ENCODE measurements around the gene ESRRB.
"Not testable (repeated sequence)": the region's sequence is repeated elsewhere in the genome, so short reads cannot be mapped to it uniquely, and the experiment has no call there.

Gene ESRRB

DNA sequence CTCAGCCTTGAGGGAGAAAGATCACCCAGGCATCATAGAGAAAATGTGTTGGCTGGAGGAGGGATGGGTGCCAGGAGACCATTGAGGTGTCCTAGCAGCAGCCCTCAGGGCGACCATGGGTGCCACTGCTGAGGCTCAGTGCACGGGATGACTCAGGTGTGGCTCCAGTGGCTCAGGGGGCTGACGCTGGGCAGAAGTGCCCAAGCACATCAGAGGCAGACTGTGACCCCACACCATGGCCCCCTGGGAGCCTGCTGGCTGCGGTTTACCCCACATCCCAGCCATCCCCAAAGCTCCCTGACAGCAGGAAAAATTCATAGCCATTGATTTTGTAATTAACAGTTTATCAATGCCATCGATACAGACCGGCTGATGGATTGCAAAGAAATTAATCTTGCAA lies 120.7 kb downstream of the ESRRB start:
- DNase-seq = no peak

DNA sequence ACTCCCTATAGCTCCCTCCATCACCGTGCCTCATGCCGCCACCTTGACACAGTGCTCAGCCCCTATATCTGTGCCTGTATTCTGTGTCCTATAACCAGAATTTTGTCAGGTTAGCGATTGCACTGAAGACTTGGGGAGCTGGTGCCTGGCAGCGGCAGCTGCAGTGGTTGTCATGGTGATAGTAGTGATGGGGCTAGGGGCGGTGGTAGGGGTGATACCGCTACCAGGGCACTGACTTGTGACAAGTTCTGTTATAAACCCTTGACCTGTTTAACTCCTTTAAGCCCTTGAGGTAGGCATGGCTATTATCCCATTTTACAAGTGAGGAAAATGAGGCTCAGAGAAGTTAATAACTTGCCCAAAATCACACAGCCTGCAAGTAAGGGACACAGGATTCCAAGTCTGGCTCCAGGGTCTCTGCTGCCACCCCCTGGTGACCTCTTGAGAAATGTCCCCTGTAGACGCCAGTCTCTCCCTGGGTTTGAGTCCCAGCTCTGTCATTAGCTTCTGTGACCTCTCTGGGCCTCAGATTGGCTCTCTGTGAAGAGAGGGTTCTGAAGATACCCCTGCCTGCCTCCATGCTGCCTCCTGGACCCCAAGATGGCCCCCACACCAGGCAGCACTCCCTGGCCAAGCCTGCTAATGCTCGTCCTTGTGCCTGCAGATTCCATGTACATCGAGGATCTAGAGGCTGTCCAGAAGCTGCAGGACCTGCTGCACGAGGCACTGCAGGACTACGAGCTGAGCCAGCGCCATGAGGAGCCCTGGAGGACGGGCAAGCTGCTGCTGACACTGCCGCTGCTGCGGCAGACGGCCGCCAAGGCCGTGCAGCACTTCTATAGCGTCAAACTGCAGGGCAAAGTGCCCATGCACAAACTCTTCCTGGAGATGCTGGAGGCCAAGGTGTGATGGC lies 121.9 kb downstream of the ESRRB start:
- DNase-seq = no peak

DNA sequence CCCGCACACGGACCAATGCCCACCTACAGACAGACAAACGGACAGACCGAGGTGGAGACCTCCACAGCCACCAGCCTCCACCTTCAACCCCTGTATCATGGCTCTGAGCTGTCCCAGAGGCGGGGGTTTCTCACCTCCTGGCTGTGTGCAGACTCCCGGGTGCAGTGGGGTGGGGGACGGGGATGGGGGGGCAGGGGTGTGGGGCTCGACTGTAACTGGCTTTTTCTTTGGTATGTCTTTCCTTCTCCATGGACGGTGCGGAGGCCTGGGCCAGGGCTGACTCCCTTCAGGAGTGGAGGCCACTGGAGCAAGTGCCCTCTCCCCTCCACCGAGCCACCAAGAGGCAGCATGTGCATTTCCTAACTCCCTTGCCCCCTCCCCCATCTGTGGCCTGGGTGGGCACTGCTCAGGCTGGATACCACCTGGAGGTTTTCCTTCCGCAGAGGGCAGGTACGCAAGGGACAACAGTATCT lies 122.6 kb downstream of the ESRRB start:
- no peak for DNase-seq

GRCh38 chr14:76498976-76499375 lies 123.0 kb downstream of the ESRRB start:
- no peak for DNase-seq

DNA sequence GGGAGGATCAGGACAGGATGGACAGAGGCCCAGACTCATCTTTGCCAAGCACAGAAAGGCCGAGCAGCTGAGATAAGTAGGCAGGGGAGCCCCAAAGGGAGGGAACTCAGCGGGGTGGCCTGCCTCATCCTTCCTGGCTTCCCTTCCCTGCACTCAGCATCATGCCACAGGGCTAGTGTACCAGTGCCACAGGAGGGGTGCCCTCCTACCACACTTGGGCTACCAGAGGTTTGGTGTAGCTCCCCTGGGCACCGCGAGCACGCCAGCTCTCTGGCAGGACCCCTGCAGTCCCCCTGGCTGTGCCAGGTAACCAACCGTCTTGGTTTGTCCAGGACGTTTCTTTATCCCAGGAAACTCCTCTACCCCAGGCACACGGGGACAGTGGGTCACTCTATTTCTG lies 123.5 kb downstream of the ESRRB start:
- no peak for DNase-seq

GRCh38 chr14:76500011-76500410 lies 124.1 kb downstream of the ESRRB start:
- DNase-seq = no peak

DNA sequence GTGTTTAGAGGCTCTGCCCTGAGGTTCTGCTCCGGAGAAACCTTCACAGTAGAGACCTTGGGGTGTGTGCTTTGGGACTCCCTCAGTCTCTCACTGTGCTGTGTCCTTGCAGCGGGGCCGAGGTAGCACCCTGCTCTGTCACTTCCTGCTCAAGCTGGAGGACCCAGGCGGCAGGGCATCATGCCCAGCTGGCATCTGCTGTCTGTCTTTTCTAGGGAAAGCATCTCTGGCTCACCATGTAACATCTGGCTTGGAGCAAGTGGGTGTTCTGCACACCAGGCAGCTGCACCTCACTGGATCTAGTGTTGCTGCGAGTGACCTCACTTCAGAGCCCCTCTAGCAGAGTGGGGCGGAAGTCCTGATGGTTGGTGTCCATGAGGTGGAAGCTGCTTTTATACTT lies 124.5 kb downstream of the ESRRB start:
- DNase-seq = no peak

DNA sequence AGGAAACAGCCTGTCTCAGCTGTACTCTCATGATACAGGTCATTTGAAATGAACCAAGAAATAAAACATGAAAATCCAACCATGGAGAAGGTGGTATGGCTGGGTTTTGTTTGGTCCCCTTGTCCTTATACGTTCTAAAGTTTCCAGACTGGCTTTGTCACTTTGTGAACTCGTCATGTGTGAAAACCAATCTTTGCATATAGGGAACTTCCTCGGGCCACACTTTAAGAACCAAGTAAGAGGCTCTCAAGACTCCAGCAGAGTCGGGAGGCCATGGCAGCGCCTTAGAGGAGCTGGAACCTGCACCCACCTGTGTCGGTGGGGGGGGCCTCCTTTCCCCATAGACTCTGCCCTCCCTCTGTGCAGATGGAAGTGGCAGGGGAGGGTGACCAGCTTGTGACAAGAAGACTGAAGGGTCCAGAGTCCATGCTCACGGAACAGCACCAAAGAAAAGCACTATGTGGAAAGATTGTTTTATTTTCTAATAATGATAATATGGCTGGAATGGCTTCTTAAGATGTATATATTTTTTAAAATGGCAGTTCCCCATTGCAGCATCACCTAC lies 125.3 kb downstream of the ESRRB start:
- DNase-seq = no peak

DNA sequence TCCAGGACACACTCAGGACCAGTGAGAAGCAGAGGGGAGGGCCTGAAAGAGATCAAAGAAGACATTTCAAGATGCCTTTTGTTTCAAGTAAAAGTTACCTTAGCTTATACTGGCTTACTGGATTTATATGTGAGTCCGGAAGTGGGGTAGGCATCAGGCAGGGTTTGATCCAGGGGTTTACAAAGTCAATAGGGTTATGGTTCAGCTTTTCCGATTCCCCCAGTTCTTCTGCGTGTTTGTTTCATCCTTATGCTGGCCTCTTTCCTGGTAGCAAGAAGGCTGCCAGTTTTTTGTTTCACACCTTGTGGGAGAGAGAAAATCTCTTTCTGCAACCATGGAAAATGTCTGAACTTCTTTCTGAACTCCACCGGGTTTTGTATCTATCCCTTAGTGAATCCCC lies 126.3 kb downstream of the ESRRB start:
- DNase-seq = no peak

DNA sequence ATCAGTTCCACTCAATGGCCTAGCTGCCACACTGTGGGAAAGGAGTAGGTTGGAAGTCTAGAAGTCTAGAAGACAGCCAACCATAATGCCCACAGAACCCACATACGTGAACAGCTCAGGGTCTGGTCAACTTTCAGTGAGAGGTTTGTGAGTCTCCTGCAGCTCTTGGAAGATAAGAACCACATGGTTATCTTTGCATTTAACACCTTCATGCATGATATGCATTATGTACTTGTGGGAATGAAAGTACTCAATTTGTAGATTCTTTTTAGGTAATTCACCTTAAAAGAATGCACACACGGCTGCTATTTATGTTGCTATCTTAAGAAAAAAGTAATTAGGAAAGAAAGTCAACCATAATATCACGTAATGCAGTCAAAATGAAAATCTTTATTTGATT lies 126.7 kb downstream of the ESRRB start:
- no peak for DNase-seq

GRCh38 chr14:76509311-76509710 lies 133.4 kb downstream of the ESRRB start:
- peak in 1 of 58 donors; percentile 10 for DNase-seq

DNA sequence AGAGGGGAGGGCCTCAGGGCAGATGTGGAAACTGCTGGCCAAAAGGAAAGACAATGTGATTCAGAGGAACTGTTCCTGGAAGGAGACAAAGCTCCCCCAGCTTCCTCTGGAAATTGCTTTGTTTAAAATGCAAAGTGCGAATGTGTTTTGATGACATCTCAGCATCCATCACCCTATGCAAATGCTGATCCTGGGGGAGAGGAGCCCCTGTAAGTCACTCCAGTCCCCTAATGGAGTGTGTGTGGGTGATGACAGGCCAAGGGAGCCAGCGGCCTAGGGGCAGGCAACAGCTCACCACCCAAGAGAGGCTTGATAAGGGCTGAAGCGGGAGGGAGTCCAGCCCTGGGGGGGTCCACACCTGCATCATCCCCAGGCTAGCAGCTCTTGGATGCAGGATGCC lies 134.2 kb downstream of the ESRRB start:
- no peak for DNase-seq

- DNase-seq = peak in 1 of 58 donors; percentile 4
These were observed 138.5 kb downstream of the ESRRB start for GRCh38 chr14:76514213-76514998.

DNA sequence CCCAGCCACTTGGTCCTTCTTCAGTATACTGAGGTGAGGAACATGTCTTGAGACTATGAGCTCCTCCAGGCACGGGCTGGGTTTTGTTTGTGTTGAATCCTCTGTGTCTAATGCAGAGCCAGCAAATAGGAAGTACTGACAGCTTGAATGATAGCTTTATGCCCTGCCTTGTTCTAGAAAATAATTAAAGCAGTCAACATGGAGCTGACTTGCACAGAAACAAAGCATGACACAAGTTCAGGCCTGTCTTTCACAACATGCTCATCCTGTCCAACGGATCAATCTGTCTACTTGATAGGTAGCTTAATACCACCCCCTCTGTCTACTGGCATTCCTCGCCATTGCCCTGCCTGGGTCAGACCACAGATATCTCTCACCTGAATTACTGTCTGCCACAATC lies 140.9 kb downstream of the ESRRB start:
- DNase-seq = no peak

DNA sequence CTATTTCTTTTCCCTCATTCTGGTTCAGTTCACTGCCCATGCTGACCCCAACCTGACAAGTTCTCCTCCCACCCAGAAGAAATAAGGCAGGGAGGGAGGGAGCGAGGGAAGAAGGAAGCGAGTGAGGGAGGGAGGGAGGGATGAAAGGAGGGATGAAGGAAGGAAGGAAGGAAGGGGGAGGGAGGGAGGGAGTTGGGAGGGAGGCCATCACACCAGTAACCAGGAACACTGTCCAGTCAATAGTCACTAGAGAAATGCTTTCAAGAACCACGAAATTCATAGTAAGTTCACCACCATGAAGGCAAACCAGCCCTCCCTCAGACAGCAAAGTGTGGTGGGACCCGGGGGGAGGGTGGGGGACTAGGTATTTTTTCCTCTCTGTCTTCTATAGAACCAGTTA lies 142.4 kb downstream of the ESRRB start:
- DNase-seq = no peak

GRCh38 chr14:76525106-76525821 lies 149.3 kb downstream of the ESRRB start:
- no peak for DNase-seq

- DNase-seq = no peak
These were observed 155.1 kb downstream of the ESRRB start for GRCh38 chr14:76531085-76531484.

DNA sequence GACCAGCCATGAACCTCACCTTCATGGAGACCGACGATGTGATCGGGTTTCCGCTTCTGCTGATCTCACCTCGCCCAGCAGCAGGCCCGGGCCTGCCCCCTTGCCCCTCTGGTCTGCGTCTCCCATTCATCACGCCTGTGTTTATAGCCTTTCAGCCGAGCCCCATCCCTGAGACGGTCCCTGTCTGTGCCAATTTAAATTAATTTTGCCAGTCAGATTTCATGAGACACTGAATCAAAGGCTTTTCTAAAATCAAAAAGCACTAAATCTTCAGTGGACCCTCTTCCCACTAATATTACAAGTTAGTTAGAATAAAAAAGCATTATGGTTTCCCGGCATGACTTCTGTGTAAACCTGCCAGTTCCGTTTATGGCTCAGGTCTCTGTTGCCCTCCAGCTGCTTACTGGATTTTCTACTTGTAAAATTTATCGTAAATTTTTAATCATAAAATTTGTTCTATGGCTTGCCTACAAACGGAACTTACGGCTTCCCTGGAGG lies 155.9 kb downstream of the ESRRB start:
- DNase-seq = no peak

GRCh38 chr14:76536636-76537035 lies 160.7 kb downstream of the ESRRB start:
- not testable (repeated sequence) for DNase-seq

- DNase-seq = no peak
These were observed 162.1 kb downstream of the ESRRB start for GRCh38 chr14:76537906-76538647.

GRCh38 chr14:76538648-76539008 lies 162.7 kb downstream of the ESRRB start:
- no peak for DNase-seq

Measured in anterior cingulate cortex (tissue), 58 donors.